OCI-LY3 (cell line): ENCODE measurements around the gene TLL2.

Experiments used
- H2AFZ ChIP-seq: fragments of 200-600, 300-600 bp; shearing (Covaris generic); 2 replicates; pipeline ENCODE4 v1.6.0; 2014; ENCODE audit warnings: antibody characterized with exemption, low read depth, low read length
- H3K27ac ChIP-seq: fragments of 200-600, 300-600 bp; sonication (generic); 2 replicates; pipeline ENCODE4 v1.5.1; 2014; ENCODE audit warnings: mild to moderate bottlenecking, low read length, moderate library complexity, mixed read lengths
- H3K27me3 ChIP-seq: fragments of 200-600, 300-600 bp; sonication (generic); 2 replicates; pipeline ENCODE4 v1.6.1; 2014; ENCODE audit warnings: low read depth, low read length, mixed read lengths
- H3K36me3 ChIP-seq: fragments of 200-600, 300-600 bp; sonication (generic); replicated peaks from 2 replicates; pipeline ENCODE3; 2014; ENCODE audit warnings: low read depth, low read length, mixed read lengths
- H3K4me1 ChIP-seq: fragments of 300-600, 200-600 bp; sonication (generic); 2 replicates; pipeline ENCODE4 v1.6.1; 2014; ENCODE audit warnings: low read length, mixed read lengths
- H3K4me2 ChIP-seq: fragments of 200-600, 300-600 bp; sonication (generic); 2 replicates; pipeline ENCODE4 v1.6.1; 2014; ENCODE audit warnings: low read length, mixed read lengths
- H3K4me3 ChIP-seq: fragments of 300-600, 200-600 bp; sonication (generic); 2 replicates; pipeline ENCODE4 v1.5.1; 2014; ENCODE audit warnings: antibody characterized with exemption, mild to moderate bottlenecking, low read length, moderate library complexity
- H3K79me2 ChIP-seq: fragments of 300-600, 200-600 bp; shearing (Covaris generic); 2 replicates; pipeline ENCODE4 v1.6.1; 2014; ENCODE audit warnings: mild to moderate bottlenecking, low read length, mixed read lengths
- H3K9ac ChIP-seq: fragments of 300-600, 200-600 bp; shearing (Covaris generic); 2 replicates; pipeline ENCODE4 v1.6.0; 2014; ENCODE audit warnings: mild to moderate bottlenecking, low read length, moderate library complexity
- H3K9me3 ChIP-seq: fragments of 200-600, 300-600 bp; shearing (Covaris generic); 2 replicates; pipeline ENCODE4 v1.6.1; 2014; ENCODE audit warnings: low read length, mixed read lengths; ENCODE audit not compliant: insufficient read depth
- H4K20me1 ChIP-seq: fragments of 200-600, 300-600 bp; sonication (generic); 2 replicates; pipeline ENCODE4 v1.6.1; 2016; ENCODE audit warnings: low read length, mixed read lengths; ENCODE audit not compliant: insufficient read depth
- CTCF ChIP-seq: fragments of 200-600, 300-600 bp; sonication (generic); IDR thresholded peaks from 2 replicates; pipeline ENCODE4 v1.5.1; 2014; ENCODE audit warnings: antibody characterized with exemption, low read length, low read depth
- EZH2phosphoT487 ChIP-seq: fragments of 200-600 bp; shearing (Covaris generic); IDR thresholded peaks from 2 replicates; pipeline ENCODE4 v1.6.1; 2018; ENCODE audit warnings: antibody characterized with exemption, mixed run types, low read depth

The TLL2 gene

GRCh38 chr10:96540240-96540639 lies 26.5 kb upstream of the TLL2 start:
- Histone ChIP-seq H3K4me1 (no peaks in the 10 kb centered on the region), H3K9ac (no peak overlapping the region), H4K20me1 (peaks cover 12% of the 10 kb centered on the region), H3K36me3 (peaks cover 5% of the 10 kb centered on the region), H3K27me3 (no peaks in the 10 kb centered on the region), H3K9me3 (no peaks in the 10 kb centered on the region), H3K79me2 (peaks cover 4% of the 10 kb centered on the region; the same call in 1 of the 2 replicates), H2AFZ (no peak overlapping the region), H3K4me3 (no peak overlapping the region), H3K4me2 (no peak overlapping the region), H3K27ac (no peak overlapping the region)
- TF ChIP-seq CTCF, result no peak
- no peak for TF ChIP-seq EZH2phosphoT487

- no peak overlapping the region for H3K27ac ChIP-seq
- no peak overlapping the region for H3K9ac ChIP-seq
- no peaks in the 10 kb centered on the region for H3K4me1 ChIP-seq
- peaks cover 3% of the 10 kb centered on the region for H3K36me3 ChIP-seq
- H4K20me1 ChIP-seq, result peaks cover 12% of the 10 kb centered on the region
- H3K9me3 ChIP-seq, result no peaks in the 10 kb centered on the region
- no peak for TF ChIP-seq EZH2phosphoT487
- TF ChIP-seq CTCF, result no peak
- no peak overlapping the region for H3K4me2 ChIP-seq
- H3K79me2 ChIP-seq, result peaks cover 4% of the 10 kb centered on the region; the same call in 1 of the 2 replicates
- no peak overlapping the region for H2AFZ ChIP-seq
- no peaks in the 10 kb centered on the region for H3K27me3 ChIP-seq
- H3K4me3 ChIP-seq, result no peak overlapping the region
Measured at GRCh38 chr10:96538683-96539082, 25.0 kb upstream of the TLL2 start.

GRCh38 chr10:96536129-96536528 lies 22.4 kb upstream of the TLL2 start:
- no peak overlapping the region for H2AFZ ChIP-seq
- H3K79me2 ChIP-seq, result peaks cover 4% of the 10 kb centered on the region; the same call in 1 of the 2 replicates
- H3K36me3 ChIP-seq, result no peaks in the 10 kb centered on the region
- H3K4me2 ChIP-seq, result no peak overlapping the region
- H3K4me3 ChIP-seq, result no peak overlapping the region
- no peaks in the 10 kb centered on the region for H3K9me3 ChIP-seq
- H3K27me3 ChIP-seq, result no peaks in the 10 kb centered on the region
- H3K9ac ChIP-seq, result no peak overlapping the region
- TF ChIP-seq CTCF, result no peak
- TF ChIP-seq EZH2phosphoT487, result no peak
- H3K4me1 ChIP-seq, result no peaks in the 10 kb centered on the region
- H3K27ac ChIP-seq, result no peak overlapping the region
- H4K20me1 ChIP-seq, result peaks cover 12% of the 10 kb centered on the region

- Histone ChIP-seq H3K79me2 (peaks cover 4% of the 10 kb centered on the region; the same call in 1 of the 2 replicates), H3K4me2 (no peak overlapping the region), H4K20me1 (peaks cover 12% of the 10 kb centered on the region), H3K9me3 (no peaks in the 10 kb centered on the region), H3K27ac (no peak overlapping the region), H2AFZ (no peak overlapping the region), H3K9ac (no peak overlapping the region), H3K36me3 (peaks cover 7% of the 10 kb centered on the region), H3K4me3 (no peak overlapping the region), H3K27me3 (no peaks in the 10 kb centered on the region), H3K4me1 (no peaks in the 10 kb centered on the region)
- no peak for TF ChIP-seq EZH2phosphoT487
- TF ChIP-seq CTCF, result no peak
Measured at GRCh38 chr10:96532523-96532922, 18.8 kb upstream of the TLL2 start.
